HCT116 (cell line): ENCODE data around the gene DPEP3. TPM values are rescaled to one million over a fixed set of nuclear protein-coding genes. Genes with fewer than 3 reads are reported as not detected.

Source experiments
- ATAC-seq: fragments of 200-7000 bp; cut with Tn5 transposase; 2 replicates; pipeline ENCODE4 v1.9.1; 2020; ENCODE audit warnings: mild to moderate bottlenecking, moderate library complexity
- BruUV-seq: library from RNA; stranded (reverse); fragments of 400-500 nt; replicated peaks from 2 replicates; lab custom pipeline; 2021; lab: Mats Ljungman, UMichigan
- CTCF ChIA-PET: fragments of 300-600 bp; sonication (Branson Sonifier 250); formaldehyde crosslinking; loops from one replicate; lab custom pipeline; 2021; ENCODE audit warnings: antibody characterized with exemption; lab: Charles Lee
- POLR2A ChIA-PET: fragments of 300-600, 350-600 bp; sonication (Branson Sonifier 250); formaldehyde crosslinking; loops from one replicate; lab custom pipeline; 2021; ENCODE audit warnings: antibody characterized with exemption; lab: Charles Lee
- RAD21 ChIA-PET, 2 experiments: fragments of 300-600 bp; sonication (Branson Sonifier 250); formaldehyde crosslinking; loops; one replicate each; lab custom pipeline; 2023; ENCODE audit warnings: low total read pairs in 2 of 2; ENCODE audit not compliant: uncharacterized antibody in 2 of 2, unreplicated experiment in 2 of 2, low non-redundant PET in 1 of 2; lab: Charles Lee
- DNase-seq: peaks from one replicate; pipeline ENCODE4 v3.0.0-alpha.2; 2010; ENCODE audit warnings: low read depth, low spot score
- H2AFZ ChIP-seq: fragments of 200-600 bp; shearing (Covaris generic), sonication (generic); 2 replicates; pipeline ENCODE4 v1.6.1; 2017; ENCODE audit warnings: low read depth, mixed run types, mixed read lengths, antibody characterized with exemption, low read length; ENCODE audit not compliant: poor library complexity, severe bottlenecking
- H3K27ac ChIP-seq: 2 replicates; pipeline ENCODE4 v1.5.1; 2012; ENCODE audit warnings: low read depth, low read length
- H3K27me3 ChIP-seq: fragments of 200-600 bp; sonication (generic); 2 replicates; pipeline ENCODE4 v1.6.1; 2016; ENCODE audit warnings: mixed run types, low read length, mixed read lengths; ENCODE audit not compliant: insufficient read depth
- H3K36me3 ChIP-seq, 2 experiments: fragments of 200-500 bp in 1 of 2; fragments of 200-600 bp in 1 of 2; sonication (Bioruptor generic) in 1 of 2; sonication (generic) in 1 of 2; 2 replicates each; pipeline versions ENCODE4 v1.5.1 to v1.6.1; 2014 to 2016; ENCODE audit warnings: low read length in 2 of 2, inconsistent platforms in 1 of 2, mixed read lengths in 1 of 2, mixed run types in 1 of 2; ENCODE audit not compliant: insufficient read depth in 2 of 2, control insufficient read depth in 1 of 2
- H3K4me1 ChIP-seq, 2 experiments: fragments of 200-600 bp in 1 of 2; sonication (generic) in 1 of 2; 2 replicates each; pipeline versions ENCODE4 v1.5.1 to v1.6.1; 2012 to 2017; ENCODE audit warnings: low read length in 2 of 2, inconsistent platforms in 1 of 2, mild to moderate bottlenecking in 1 of 2, mixed read lengths in 1 of 2, mixed run types in 1 of 2, moderate library complexity in 1 of 2; ENCODE audit not compliant: insufficient read depth in 2 of 2, control insufficient read depth in 1 of 2
- H3K4me2 ChIP-seq: fragments of 200-600 bp; sonication (generic); 2 replicates; pipeline ENCODE4 v1.6.1; 2017; ENCODE audit warnings: mixed run types, low read length, mixed read lengths
- H3K4me3 ChIP-seq, 2 experiments: fragments of 200-600 bp in 1 of 2; sonication (generic) in 1 of 2; replicated peaks in 1 of 2; 2 replicates each; pipeline ENCODE4 v1.5.1; 2011 to 2016; ENCODE audit warnings: low read length in 2 of 2, control low read depth in 1 of 2, low read depth in 1 of 2, mild to moderate bottlenecking in 1 of 2, mixed read lengths in 1 of 2, mixed run types in 1 of 2
- H3K79me2 ChIP-seq: fragments of 200-600 bp; sonication (generic); 2 replicates; pipeline ENCODE4 v1.6.1; 2017; ENCODE audit warnings: mild to moderate bottlenecking, mixed run types, low read length, moderate library complexity, mixed read lengths; ENCODE audit not compliant: insufficient read depth
- H3K9ac ChIP-seq: fragments of 200-600 bp; sonication (generic); 2 replicates; pipeline ENCODE4 v1.6.1; 2016; ENCODE audit warnings: low read length, mixed read lengths
- H3K9me2 ChIP-seq: fragments of 200-600 bp; sonication (generic), shearing (Covaris generic); 2 replicates; pipeline ENCODE4 v1.6.1; 2017; ENCODE audit warnings: mixed run types, mild to moderate bottlenecking, moderate library complexity; ENCODE audit not compliant: insufficient read depth
- H3K9me3 ChIP-seq, 2 experiments: fragments of 200-500 bp in 1 of 2; fragments of 200-600 bp in 1 of 2; sonication (Bioruptor generic) in 1 of 2; sonication (generic) in 1 of 2; 2 replicates each; pipeline ENCODE4 v1.6.1; 2014 to 2017; ENCODE audit warnings: low read length in 2 of 2, mixed read lengths in 2 of 2, inconsistent platforms in 1 of 2, low read depth in 1 of 2, mild to moderate bottlenecking in 1 of 2, mixed run types in 1 of 2, moderate library complexity in 1 of 2; ENCODE audit not compliant: control insufficient read depth in 1 of 2, insufficient read depth in 1 of 2
- H4K20me1 ChIP-seq: fragments of 200-600 bp; sonication (generic), shearing (Covaris generic); 2 replicates; pipeline ENCODE4 v1.6.1; 2017; ENCODE audit warnings: mixed run types, mild to moderate bottlenecking, moderate library complexity; ENCODE audit not compliant: insufficient read depth
- CTCF ChIP-seq, 3 experiments: fragments of 200-600 bp in 1 of 3; sonication (generic) in 1 of 3; IDR thresholded peaks in 2 of 3; conservative IDR thresholded peaks in 1 of 3; 2 replicates each; pipeline ENCODE4 v1.5.1; 2012 to 2017; ENCODE audit warnings: low read depth in 2 of 3, low read length in 2 of 3, antibody characterized with exemption in 1 of 3, borderline replicate concordance in 1 of 3, control low read depth in 1 of 3, mild to moderate bottlenecking in 1 of 3, mixed read lengths in 1 of 3, mixed run types in 1 of 3, moderate library complexity in 1 of 3; ENCODE audit not compliant: insufficient read depth in 1 of 3
- EGR1 ChIP-seq: IDR thresholded peaks from 2 replicates; pipeline ENCODE4 v1.6.1; 2012; ENCODE audit warnings: low read depth
- FOSL1 ChIP-seq: IDR thresholded peaks from 2 replicates; pipeline ENCODE4 v1.6.1; 2012; ENCODE audit warnings: low read depth
- SIN3A ChIP-seq: IDR thresholded peaks from 2 replicates; pipeline ENCODE4 v1.6.1; 2012; ENCODE audit warnings: low read depth
- SRF ChIP-seq: IDR thresholded peaks from 2 replicates; pipeline ENCODE4 v1.6.1; 2012; ENCODE audit warnings: low read depth
- TCF7L2 ChIP-seq: IDR thresholded peaks from 2 replicates; pipeline ENCODE4 v1.7.0; 2011; ENCODE audit warnings: borderline replicate concordance, inconsistent platforms; ENCODE audit not compliant: insufficient read depth, insufficient read length; ENCODE audit errors: extremely low read depth
- YY1 ChIP-seq: IDR thresholded peaks from 2 replicates; pipeline ENCODE4 v1.6.1; 2011; ENCODE audit warnings: low read length, low read depth, moderate library complexity, mild to moderate bottlenecking; ENCODE audit not compliant: insufficient replicate concordance; ENCODE audit errors: extremely low read depth
- ZFX ChIP-seq: fragments of 450-650 bp; IDR thresholded peaks from 2 replicates; pipeline ENCODE4 v1.6.1; 2017
- intact Hi-C: fragments of 100-400 bp; cut with micrococcal nuclease; formaldehyde crosslinking; loops from 2 replicates; pipeline ENCODE4 v1.10.0; 2022
- total RNA-seq: library from RNA; stranded (reverse); gene quantifications from one replicate; pipeline ENCODE4 v1.2.1, GENCODE V29; 2021; ENCODE audit not compliant: unreplicated experiment
- TF ChIP-seq, protein P1 (sequence below): IDR thresholded peaks from 2 replicates; pipeline ENCODE4 v1.6.1; 2012; ENCODE audit warnings: low read depth
- TF ChIP-seq, protein P2 (sequence below): IDR thresholded peaks from 2 replicates; pipeline ENCODE4 v1.6.1; 2011; ENCODE audit warnings: mild to moderate bottlenecking, low read length, moderate library complexity; ENCODE audit not compliant: insufficient replicate concordance; ENCODE audit errors: extremely low read depth
- TF ChIP-seq, protein P3 (sequence below): IDR thresholded peaks from 2 replicates; pipeline ENCODE4 v1.6.1; 2012

Gene DPEP3
- total RNA-seq, 1 experiment from 2014 or later = not detected

DNA sequence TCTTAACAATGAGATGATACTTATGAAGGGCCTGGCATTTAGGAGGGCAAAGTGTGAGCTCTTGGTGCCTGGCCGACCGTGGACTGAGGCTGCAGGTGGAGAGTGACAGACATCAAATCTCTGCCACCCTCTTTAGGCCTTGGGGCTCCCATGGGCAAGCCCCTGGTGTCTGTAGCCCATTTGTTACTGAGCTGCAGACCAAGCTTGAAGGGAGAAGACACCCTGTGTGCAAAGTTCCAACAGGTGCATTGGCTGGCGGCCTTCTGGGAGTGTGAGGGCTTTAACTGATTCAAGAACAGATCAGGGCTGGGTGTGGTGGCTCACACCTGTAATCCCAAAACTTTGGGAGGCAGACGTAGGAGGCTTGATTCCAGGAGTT is 47.8 kb downstream of the DPEP3 start:
- intact Hi-C loops = loop anchor here (10.0 kb wide), 1 partner anchor 408 kb away; the partner anchor contains the start of gene RIPOR1
- H4K20me1 ChIP-seq = no peaks in the 10 kb centered on the region
- H3K36me3 ChIP-seq = peaks cover 0 to 8% of the 10 kb centered on the region in 2 experiments; a peak in 2 of 4 replicates
- DNase-seq (no peak), ATAC-seq (no peak)
- H3K27ac ChIP-seq = no peak overlapping the region
- no peaks in the 10 kb centered on the region for H3K27me3 ChIP-seq
- no peak overlapping the region for H3K9ac ChIP-seq
- BruUV-seq = no TSS peak
- H3K9me2 ChIP-seq = no peaks in the 10 kb centered on the region
- no peak overlapping the region for H2AFZ ChIP-seq
- H3K4me1 ChIP-seq = peaks cover 3 to 25% of the 10 kb centered on the region in 2 experiments; a peak in 3 of 4 replicates
- H3K9me3 ChIP-seq = no peaks in the 10 kb centered on the region
- peaks cover 32% of the 10 kb centered on the region for H3K79me2 ChIP-seq
- H3K4me2 ChIP-seq = no peak overlapping the region
- ChIA-PET RAD21 (no interaction called here), CTCF (no interaction called here), POLR2A (no interaction called here)
- no peak overlapping the region for H3K4me3 ChIP-seq
- TF ChIP-seq, protein P1, sequence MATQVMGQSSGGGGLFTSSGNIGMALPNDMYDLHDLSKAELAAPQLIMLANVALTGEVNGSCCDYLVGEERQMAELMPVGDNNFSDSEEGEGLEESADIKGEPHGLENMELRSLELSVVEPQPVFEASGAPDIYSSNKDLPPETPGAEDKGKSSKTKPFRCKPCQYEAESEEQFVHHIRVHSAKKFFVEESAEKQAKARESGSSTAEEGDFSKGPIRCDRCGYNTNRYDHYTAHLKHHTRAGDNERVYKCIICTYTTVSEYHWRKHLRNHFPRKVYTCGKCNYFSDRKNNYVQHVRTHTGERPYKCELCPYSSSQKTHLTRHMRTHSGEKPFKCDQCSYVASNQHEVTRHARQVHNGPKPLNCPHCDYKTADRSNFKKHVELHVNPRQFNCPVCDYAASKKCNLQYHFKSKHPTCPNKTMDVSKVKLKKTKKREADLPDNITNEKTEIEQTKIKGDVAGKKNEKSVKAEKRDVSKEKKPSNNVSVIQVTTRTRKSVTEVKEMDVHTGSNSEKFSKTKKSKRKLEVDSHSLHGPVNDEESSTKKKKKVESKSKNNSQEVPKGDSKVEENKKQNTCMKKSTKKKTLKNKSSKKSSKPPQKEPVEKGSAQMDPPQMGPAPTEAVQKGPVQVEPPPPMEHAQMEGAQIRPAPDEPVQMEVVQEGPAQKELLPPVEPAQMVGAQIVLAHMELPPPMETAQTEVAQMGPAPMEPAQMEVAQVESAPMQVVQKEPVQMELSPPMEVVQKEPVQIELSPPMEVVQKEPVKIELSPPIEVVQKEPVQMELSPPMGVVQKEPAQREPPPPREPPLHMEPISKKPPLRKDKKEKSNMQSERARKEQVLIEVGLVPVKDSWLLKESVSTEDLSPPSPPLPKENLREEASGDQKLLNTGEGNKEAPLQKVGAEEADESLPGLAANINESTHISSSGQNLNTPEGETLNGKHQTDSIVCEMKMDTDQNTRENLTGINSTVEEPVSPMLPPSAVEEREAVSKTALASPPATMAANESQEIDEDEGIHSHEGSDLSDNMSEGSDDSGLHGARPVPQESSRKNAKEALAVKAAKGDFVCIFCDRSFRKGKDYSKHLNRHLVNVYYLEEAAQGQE = no peak
- TF ChIP-seq TCF7L2 = no peak
- no peak for TF ChIP-seq YY1
- TF ChIP-seq SIN3A = no peak
- no peak for TF ChIP-seq ZFX
- TF ChIP-seq, protein P2, sequence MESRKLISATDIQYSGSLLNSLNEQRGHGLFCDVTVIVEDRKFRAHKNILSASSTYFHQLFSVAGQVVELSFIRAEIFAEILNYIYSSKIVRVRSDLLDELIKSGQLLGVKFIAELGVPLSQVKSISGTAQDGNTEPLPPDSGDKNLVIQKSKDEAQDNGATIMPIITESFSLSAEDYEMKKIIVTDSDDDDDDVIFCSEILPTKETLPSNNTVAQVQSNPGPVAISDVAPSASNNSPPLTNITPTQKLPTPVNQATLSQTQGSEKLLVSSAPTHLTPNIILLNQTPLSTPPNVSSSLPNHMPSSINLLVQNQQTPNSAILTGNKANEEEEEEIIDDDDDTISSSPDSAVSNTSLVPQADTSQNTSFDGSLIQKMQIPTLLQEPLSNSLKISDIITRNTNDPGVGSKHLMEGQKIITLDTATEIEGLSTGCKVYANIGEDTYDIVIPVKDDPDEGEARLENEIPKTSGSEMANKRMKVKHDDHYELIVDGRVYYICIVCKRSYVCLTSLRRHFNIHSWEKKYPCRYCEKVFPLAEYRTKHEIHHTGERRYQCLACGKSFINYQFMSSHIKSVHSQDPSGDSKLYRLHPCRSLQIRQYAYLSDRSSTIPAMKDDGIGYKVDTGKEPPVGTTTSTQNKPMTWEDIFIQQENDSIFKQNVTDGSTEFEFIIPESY = no peak
- no peak for TF ChIP-seq FOSL1
- TF ChIP-seq CTCF (IDR thresholded peaks at IDR 0.05 in 2 of 3, conservative IDR thresholded peaks at IDR 0.05 in 1 of 3; ENCODE audit: borderline replicate concordance in 1 of 3, insufficient read depth in 1 of 3, low read depth in 2 of 3, low read length in 2 of 3) = no peak
- TF ChIP-seq, protein P3, sequence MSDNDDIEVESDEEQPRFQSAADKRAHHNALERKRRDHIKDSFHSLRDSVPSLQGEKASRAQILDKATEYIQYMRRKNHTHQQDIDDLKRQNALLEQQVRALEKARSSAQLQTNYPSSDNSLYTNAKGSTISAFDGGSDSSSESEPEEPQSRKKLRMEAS = no peak
- TF ChIP-seq EGR1 = no peak
- TF ChIP-seq SRF = no peak
